Measurements from ENCODE around the gene ZNF346.
A peak's percentile ranks its signal among the peaks of the same experiment; 100 is the strongest.

Gene ZNF346

GRCh38 chr5:177087398-177088005 is 65.0 kb downstream of the ZNF346 start:
- Histone ChIP-seq H4K5ac (ENCODE audit: low read length) (no peak overlapping the region), H3K56ac (ENCODE audit: low read length) (peak overlapping the region; percentile 96), H3K79me2 (ENCODE audit: control insufficient read depth, insufficient read depth, low read length) (no peaks in the 10 kb centered on the region), H3K23ac (ENCODE audit: low read length) (peak overlapping the region; percentile 48), H3K79me1 (ENCODE audit: low read length) (peaks cover 6% of the 10 kb centered on the region), H3K4me1 (ENCODE audit: control insufficient read depth, low read depth, low read length) (peaks cover 6% of the 10 kb centered on the region), H3K18ac (ENCODE audit: low read length) (peak overlapping the region; percentile 33), H2BK120ac (ENCODE audit: low read depth, low read length) (no peak overlapping the region), H3K36me3 (ENCODE audit: control insufficient read depth, insufficient read depth, low read length) (no peaks in the 10 kb centered on the region), H3K27ac (ENCODE audit: low read depth, low read length) (no peak overlapping the region), H3K4me3 (ENCODE audit: low read length) (peak overlapping the region; percentile 68), H2AK5ac (ENCODE audit: low read length) (no peak overlapping the region), H3K4me2 (ENCODE audit: low read length) (peak overlapping the region; percentile 74), H3K27me3 (ENCODE audit: insufficient read depth, low read length, poor library complexity) (no peaks in the 10 kb centered on the region), H3K9ac (ENCODE audit: low read length) (peak overlapping the region; percentile 87), H2BK5ac (ENCODE audit: low read length) (peak overlapping the region; percentile 30), H3K4ac (ENCODE audit: low read depth, low read length) (peak overlapping the region; percentile 20), H2BK15ac (replicated peaks; ENCODE audit: low read depth) (no peak overlapping the region), H4K8ac (ENCODE audit: low read depth, low read length) (no peak overlapping the region)
- WGBS (ENCODE audit: extremely low coverage, insufficient coverage, low lambda C conversion rate), result no CpG with 5 or more reads among the region's 23 CpGs
- DNase-seq, result no peak

DNA sequence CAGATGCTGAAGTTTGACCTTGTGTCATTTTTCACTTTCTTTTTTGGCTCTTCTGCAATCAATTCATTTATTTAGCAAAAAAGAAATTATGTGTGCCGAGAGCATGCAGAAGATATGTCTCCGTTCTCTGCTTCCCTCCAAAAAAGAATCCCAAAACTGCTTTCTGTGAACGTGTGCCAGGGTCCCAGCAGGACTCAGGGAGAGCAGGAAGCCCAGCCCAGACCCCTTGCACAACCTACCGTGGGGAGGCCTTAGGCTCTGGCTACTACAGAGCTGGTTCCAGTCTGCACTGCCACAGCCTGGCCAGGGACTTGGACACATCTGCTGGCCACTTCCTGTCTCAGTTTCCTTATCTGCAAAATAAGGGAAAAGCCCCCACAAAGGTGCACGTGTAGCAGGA is 66.6 kb downstream of the ZNF346 start:
- Histone ChIP-seq H3K4me1 (ENCODE audit: control insufficient read depth, low read depth, low read length) (peaks cover 6% of the 10 kb centered on the region), H3K4ac (ENCODE audit: low read depth, low read length) (no peak overlapping the region), H3K56ac (ENCODE audit: low read length) (no peak overlapping the region), H3K79me1 (ENCODE audit: low read length) (peaks cover 6% of the 10 kb centered on the region), H4K5ac (ENCODE audit: low read length) (no peak overlapping the region), H2BK120ac (ENCODE audit: low read depth, low read length) (no peak overlapping the region), H3K9ac (ENCODE audit: low read length) (no peak overlapping the region), H3K36me3 (ENCODE audit: control insufficient read depth, insufficient read depth, low read length) (no peaks in the 10 kb centered on the region), H2AK5ac (ENCODE audit: low read length) (no peak overlapping the region), H3K4me3 (ENCODE audit: low read length) (no peak overlapping the region), H3K79me2 (ENCODE audit: control insufficient read depth, insufficient read depth, low read length) (no peaks in the 10 kb centered on the region), H3K4me2 (ENCODE audit: low read length) (no peak overlapping the region), H3K18ac (ENCODE audit: low read length) (no peak overlapping the region), H2BK15ac (replicated peaks; ENCODE audit: low read depth) (no peak overlapping the region), H4K8ac (ENCODE audit: low read depth, low read length) (no peak overlapping the region), H2BK5ac (ENCODE audit: low read length) (no peak overlapping the region), H3K23ac (ENCODE audit: low read length) (no peak overlapping the region), H3K27ac (ENCODE audit: low read depth, low read length) (no peak overlapping the region), H3K27me3 (ENCODE audit: insufficient read depth, low read length, poor library complexity) (no peaks in the 10 kb centered on the region)
- DNase-seq, result no peak
- no CpG with 5 or more reads among the region's 5 CpGs for WGBS (ENCODE audit: extremely low coverage, insufficient coverage, low lambda C conversion rate)

DNA sequence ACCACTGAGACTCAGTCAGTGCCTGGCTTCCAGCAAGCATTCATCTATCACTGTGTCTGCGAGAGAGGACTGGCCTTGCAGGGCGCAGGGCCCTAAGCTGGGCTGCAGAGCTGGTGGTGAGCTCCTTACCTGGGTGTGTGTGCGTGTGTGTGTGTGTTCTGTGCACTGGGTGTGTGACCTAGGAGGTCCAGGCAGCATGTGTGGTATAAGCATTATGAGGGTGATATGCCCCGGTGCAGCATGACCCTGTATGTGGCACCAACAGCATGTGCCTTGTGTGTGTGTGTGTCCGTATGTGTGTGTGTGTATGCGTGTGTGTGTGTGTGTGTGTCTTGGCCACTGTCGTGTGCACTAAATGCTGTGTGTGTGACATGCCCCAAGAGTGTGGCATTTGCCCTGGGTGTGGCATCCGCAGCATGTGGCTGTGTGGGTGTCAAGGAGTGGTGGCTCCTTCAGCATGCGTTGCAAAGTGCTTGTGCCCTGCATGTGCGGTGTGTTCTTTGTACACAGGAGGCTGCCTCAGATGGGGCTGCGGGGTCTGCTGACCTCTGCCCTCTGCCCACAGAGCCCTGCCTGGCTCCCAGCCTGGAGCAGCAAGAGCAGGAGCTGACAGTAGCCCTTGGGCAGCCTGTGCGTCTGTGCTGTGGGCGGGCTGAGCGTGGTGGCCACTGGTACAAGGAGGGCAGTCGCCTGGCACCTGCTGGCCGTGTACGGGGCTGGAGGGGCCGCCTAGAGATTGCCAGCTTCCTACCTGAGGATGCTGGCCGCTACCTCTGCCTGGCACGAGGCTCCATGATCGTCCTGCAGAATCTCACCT is 67.5 kb downstream of the ZNF346 start:
- Histone ChIP-seq H4K5ac (ENCODE audit: low read length) (no peak overlapping the region), H3K4me2 (ENCODE audit: low read length) (no peak overlapping the region), H3K36me3 (ENCODE audit: control insufficient read depth, insufficient read depth, low read length) (no peaks in the 10 kb centered on the region), H2BK15ac (replicated peaks; ENCODE audit: low read depth) (no peak overlapping the region), H3K27ac (ENCODE audit: low read depth, low read length) (no peak overlapping the region), H3K56ac (ENCODE audit: low read length) (no peak overlapping the region), H3K4me3 (ENCODE audit: low read length) (no peak overlapping the region), H2AK5ac (ENCODE audit: low read length) (no peak overlapping the region), H3K79me2 (ENCODE audit: control insufficient read depth, insufficient read depth, low read length) (no peaks in the 10 kb centered on the region), H3K23ac (ENCODE audit: low read length) (no peak overlapping the region), H3K4ac (ENCODE audit: low read depth, low read length) (no peak overlapping the region), H2BK120ac (ENCODE audit: low read depth, low read length) (no peak overlapping the region), H3K27me3 (ENCODE audit: insufficient read depth, low read length, poor library complexity) (no peaks in the 10 kb centered on the region), H3K18ac (ENCODE audit: low read length) (no peak overlapping the region), H4K8ac (ENCODE audit: low read depth, low read length) (no peak overlapping the region), H3K79me1 (ENCODE audit: low read length) (peaks cover 6% of the 10 kb centered on the region), H2BK5ac (ENCODE audit: low read length) (no peak overlapping the region), H3K9ac (ENCODE audit: low read length) (no peak overlapping the region), H3K4me1 (ENCODE audit: control insufficient read depth, low read depth, low read length) (peaks cover 6% of the 10 kb centered on the region)
- no peak for DNase-seq
- no CpG with 5 or more reads among the region's 21 CpGs for WGBS (ENCODE audit: extremely low coverage, insufficient coverage, low lambda C conversion rate)

- H3K56ac ChIP-seq (ENCODE audit: low read length), result no peak overlapping the region
- no peak overlapping the region for H3K4me3 ChIP-seq (ENCODE audit: low read length)
- no peak overlapping the region for H2AK5ac ChIP-seq (ENCODE audit: low read length)
- no peak overlapping the region for H3K4ac ChIP-seq (ENCODE audit: low read depth, low read length)
- H3K27me3 ChIP-seq (ENCODE audit: insufficient read depth, low read length, poor library complexity), result no peaks in the 10 kb centered on the region
- no peak overlapping the region for H3K9ac ChIP-seq (ENCODE audit: low read length)
- no CpG with 5 or more reads among the region's 13 CpGs for WGBS (ENCODE audit: extremely low coverage, insufficient coverage, low lambda C conversion rate)
- H3K4me2 ChIP-seq (ENCODE audit: low read length), result no peak overlapping the region
- H3K27ac ChIP-seq (ENCODE audit: low read depth, low read length), result no peak overlapping the region
- H4K8ac ChIP-seq (ENCODE audit: low read depth, low read length), result no peak overlapping the region
- DNase-seq, result no peak
- no peaks in the 10 kb centered on the region for H3K36me3 ChIP-seq (ENCODE audit: control insufficient read depth, insufficient read depth, low read length)
- no peak overlapping the region for H2BK120ac ChIP-seq (ENCODE audit: low read depth, low read length)
- H3K23ac ChIP-seq (ENCODE audit: low read length), result no peak overlapping the region
- no peaks in the 10 kb centered on the region for H3K79me2 ChIP-seq (ENCODE audit: control insufficient read depth, insufficient read depth, low read length)
- no peak overlapping the region for H2BK5ac ChIP-seq (ENCODE audit: low read length)
- H3K4me1 ChIP-seq (ENCODE audit: control insufficient read depth, low read depth, low read length), result peaks cover 6% of the 10 kb centered on the region
- H3K18ac ChIP-seq (ENCODE audit: low read length), result no peak overlapping the region
- H3K79me1 ChIP-seq (ENCODE audit: low read length), result peaks cover 6% of the 10 kb centered on the region
- no peak overlapping the region for H4K5ac ChIP-seq (ENCODE audit: low read length)
- no peak overlapping the region for H2BK15ac ChIP-seq (replicated peaks; ENCODE audit: low read depth)
Observed at GRCh38 chr5:177090813-177091212, 68.3 kb downstream of the ZNF346 start.

- Histone ChIP-seq H3K56ac (ENCODE audit: low read length) (no peak overlapping the region), H3K36me3 (ENCODE audit: control insufficient read depth, insufficient read depth, low read length) (no peaks in the 10 kb centered on the region), H3K4me1 (ENCODE audit: control insufficient read depth, low read depth, low read length) (peaks cover 4% of the 10 kb centered on the region), H3K79me2 (ENCODE audit: control insufficient read depth, insufficient read depth, low read length) (no peaks in the 10 kb centered on the region), H3K27me3 (ENCODE audit: insufficient read depth, low read length, poor library complexity) (no peaks in the 10 kb centered on the region), H3K18ac (ENCODE audit: low read length) (no peak overlapping the region), H2BK15ac (replicated peaks; ENCODE audit: low read depth) (no peak overlapping the region), H3K9ac (ENCODE audit: low read length) (no peak overlapping the region), H3K27ac (ENCODE audit: low read depth, low read length) (no peak overlapping the region), H3K4ac (ENCODE audit: low read depth, low read length) (no peak overlapping the region), H2AK5ac (ENCODE audit: low read length) (no peak overlapping the region), H3K4me3 (ENCODE audit: low read length) (no peak overlapping the region), H3K23ac (ENCODE audit: low read length) (no peak overlapping the region), H4K5ac (ENCODE audit: low read length) (no peak overlapping the region), H2BK5ac (ENCODE audit: low read length) (no peak overlapping the region), H2BK120ac (ENCODE audit: low read depth, low read length) (no peak overlapping the region), H3K79me1 (ENCODE audit: low read length) (peaks cover 6% of the 10 kb centered on the region), H3K4me2 (ENCODE audit: low read length) (no peak overlapping the region), H4K8ac (ENCODE audit: low read depth, low read length) (no peak overlapping the region)
- WGBS (ENCODE audit: extremely low coverage, insufficient coverage, low lambda C conversion rate), result no CpG with 5 or more reads among the region's 3 CpGs
- DNase-seq, result no peak
Observed at GRCh38 chr5:177091232-177091631, 68.7 kb downstream of the ZNF346 start.

All from mesendoderm (in vitro differentiated cells).